Anterior cingulate cortex (tissue), 58 donors: ENCODE results near the gene NPR1.

Experiments
- DNase-seq, 58 donors: peaks; one replicate each; lab custom pipeline; 2025; lab: John Stamatoyannopoulos, UW

The NPR1 gene

DNA sequence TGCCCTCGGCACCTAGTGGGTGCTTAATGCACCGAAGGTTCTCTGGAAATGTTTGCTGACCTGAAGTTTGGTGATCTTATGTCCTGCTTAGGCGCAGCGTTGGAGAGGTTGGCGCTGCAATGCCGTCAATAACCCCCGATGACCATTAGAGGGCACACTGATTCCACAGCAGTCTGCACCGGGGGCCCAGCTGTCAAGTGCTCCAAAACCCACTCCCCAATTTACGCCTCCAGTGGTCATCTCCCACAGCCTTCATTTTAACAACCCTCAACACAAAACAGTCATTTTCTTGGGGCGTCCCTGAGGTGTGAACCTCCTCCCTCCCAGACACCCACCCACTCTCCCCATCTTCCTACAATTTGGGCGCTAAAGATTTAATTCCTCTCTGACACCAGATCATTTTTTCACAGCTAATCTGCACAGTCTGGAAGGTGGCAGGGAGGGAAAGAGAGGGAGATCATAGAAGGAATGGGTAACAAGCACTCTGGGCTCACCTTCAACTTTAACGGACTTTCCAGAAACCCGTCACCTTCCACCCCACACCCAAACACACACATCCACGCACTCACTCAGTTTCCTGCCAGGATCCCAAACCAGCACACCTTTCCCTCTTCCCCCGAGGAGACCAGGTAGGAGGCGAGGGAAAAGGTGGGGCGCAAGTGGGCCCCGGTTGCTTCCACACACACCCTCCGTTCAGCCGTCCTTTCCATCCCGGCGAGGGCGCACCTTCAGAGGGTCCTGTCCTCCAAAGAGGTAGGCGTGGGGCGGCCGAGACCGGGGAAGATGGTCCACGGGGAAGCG, 570 bp upstream of the NPR1 start:
- peak in 26 of 58 donors; percentile 1 to 40 (median 9) for DNase-seq

- no peak for DNase-seq
Measured at GRCh38 chr1:153679337-153680119, 1.0 kb downstream of the NPR1 start.

- no peak for DNase-seq
Measured at GRCh38 chr1:153680120-153680403, 1.6 kb downstream of the NPR1 start.

- DNase-seq: no peak
Measured at GRCh38 chr1:153682730-153683129, 4.2 kb downstream of the NPR1 start.

GRCh38 chr1:153683854-153684253, 5.4 kb downstream of the NPR1 start:
- DNase-seq: no peak

DNA sequence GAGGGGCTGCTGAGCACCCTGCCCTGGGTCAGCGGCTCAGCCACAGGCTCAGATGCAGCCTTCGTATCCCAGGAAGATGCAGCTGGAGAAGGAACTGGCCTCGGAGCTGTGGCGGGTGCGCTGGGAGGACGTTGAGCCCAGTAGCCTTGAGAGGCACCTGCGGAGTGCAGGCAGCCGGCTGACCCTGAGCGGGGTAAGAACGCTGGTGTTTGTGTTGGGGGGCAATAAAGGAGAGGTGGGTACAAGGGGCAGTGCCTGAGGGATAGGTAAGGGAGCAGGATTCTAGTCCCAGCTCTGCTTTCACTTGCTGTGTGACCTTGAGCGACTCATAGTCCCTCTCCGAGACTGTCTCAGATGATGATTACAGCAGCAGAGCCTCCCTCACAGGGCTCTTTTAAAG, 6.4 kb downstream of the NPR1 start:
- no peak for DNase-seq

GRCh38 chr1:153685544-153686340, 7.3 kb downstream of the NPR1 start:
- no peak for DNase-seq

GRCh38 chr1:153687346-153688125, 9.0 kb downstream of the NPR1 start:
- no peak for DNase-seq

DNA sequence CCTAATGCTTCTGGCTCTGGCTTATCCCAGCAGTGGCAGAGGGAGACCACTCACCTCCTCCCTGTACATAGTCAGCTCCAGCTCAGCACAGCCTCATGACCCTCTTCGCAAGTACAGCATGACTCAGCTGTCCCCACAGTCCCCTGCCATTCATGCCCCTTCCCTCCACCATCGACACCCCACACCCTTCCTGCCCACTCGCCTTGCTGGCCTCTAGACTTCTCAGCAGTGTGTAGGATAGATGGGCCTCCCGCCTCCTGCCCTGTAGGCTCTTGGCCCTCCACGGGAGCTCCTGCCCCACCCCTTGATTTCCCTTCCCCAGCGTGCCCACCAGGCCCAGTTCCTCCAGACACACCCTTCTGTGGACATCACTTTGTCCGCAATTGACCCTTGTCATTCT, 9.8 kb downstream of the NPR1 start:
- no peak for DNase-seq

DNA sequence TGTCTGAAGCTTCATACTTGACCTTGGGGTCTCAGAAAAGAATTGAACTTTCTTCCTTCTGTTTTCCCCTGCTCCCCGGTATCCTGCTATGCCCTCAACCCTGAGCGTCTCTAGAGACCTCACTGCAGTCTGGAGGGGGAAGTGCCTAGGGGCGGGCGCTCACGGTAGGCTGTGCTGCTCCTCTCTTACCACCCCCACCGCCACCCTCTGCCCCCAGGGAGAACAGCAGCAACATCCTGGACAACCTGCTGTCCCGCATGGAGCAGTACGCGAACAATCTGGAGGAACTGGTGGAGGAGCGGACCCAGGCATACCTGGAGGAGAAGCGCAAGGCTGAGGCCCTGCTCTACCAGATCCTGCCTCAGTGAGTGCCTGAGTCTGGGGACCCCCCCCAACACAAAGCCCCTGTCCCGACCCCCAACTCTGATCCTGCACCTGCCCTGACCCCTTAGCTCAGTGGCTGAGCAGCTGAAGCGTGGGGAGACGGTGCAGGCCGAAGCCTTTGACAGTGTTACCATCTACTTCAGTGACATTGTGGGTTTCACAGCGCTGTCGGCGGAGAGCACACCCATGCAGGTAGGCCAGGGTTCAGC, 10.3 kb downstream of the NPR1 start:
- DNase-seq: no peak

DNA sequence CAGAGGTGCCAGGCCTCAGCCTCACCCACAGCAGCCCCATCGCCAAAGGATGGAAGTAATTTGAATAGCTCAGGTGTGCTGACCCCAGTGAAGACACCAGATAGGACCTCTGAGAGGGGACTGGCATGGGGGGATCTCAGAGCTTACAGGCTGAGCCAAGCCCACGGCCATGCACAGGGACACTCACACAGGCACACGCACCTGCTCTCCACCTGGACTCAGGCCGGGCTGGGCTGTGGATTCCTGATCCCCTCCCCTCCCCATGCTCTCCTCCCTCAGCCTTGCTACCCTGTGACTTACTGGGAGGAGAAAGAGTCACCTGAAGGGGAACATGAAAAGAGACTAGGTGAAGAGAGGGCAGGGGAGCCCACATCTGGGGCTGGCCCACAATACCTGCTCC, 15.0 kb downstream of the NPR1 start:
- no peak for DNase-seq

- no peak for DNase-seq
Measured at GRCh38 chr1:153696741-153697140, 18.3 kb downstream of the NPR1 start.

- DNase-seq: no peak
Measured at GRCh38 chr1:153697191-153698019, 18.9 kb downstream of the NPR1 start.

GRCh38 chr1:153698020-153698922, 19.8 kb downstream of the NPR1 start:
- peak in 3 of 58 donors; percentile 11 to 29 (median 21) for DNase-seq

DNA sequence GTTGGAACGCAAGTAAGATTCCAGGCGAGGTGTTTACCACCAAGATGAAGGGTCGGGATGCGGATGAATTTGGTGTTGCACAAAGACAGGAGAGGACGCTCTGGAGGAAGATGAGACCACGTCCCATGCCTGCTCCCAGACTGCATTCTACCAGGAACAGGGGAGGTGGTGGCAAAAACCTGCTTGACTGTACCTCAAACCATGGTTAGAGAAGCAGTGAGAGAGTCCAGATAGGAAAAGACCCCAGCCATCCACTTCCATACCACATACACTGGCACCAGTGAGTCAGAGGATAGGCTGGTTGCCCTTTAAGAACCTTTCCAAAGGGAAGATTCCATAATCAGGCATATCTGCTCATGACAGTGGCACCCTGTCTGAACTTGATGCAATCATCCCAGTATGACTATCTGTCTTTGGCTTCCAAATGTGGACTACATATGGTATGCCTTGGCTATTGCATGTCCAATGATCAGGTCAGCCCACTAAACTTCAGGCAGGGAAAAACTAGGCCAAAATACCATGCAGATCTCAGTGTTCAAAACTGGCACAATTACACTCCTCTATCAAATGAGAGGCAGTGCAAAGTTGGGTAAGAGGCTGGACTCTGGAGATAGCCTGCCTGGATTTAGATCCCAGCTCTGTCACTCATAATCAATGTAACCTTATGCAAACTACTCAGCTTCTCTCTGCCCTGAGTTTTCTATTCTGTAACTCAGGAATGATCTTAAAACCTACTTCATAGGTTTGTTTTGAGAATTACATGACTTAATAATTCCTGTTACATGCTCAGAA, 20.6 kb downstream of the NPR1 start:
- no peak for DNase-seq

GRCh38 chr1:153699768-153700167, 21.3 kb downstream of the NPR1 start:
- DNase-seq: no peak

DNA sequence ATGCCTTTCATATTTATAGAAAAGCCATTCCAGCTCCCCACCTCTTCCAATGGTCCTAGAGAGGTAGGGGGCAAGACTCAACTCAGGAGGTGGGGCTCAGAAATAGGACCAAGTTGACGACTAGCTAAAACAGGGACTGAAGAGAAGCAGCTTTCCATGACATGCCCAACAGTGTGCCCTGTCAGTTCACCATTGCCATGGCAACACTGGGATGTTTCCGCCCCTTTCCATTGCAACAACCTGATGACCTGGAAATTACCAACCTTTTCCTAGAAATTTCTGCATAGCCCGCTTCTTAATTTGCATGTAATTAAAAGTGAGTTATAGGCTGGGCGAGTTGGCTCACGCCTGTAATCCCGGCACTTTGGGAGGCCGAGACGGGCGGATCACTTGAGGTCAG, 27.0 kb downstream of the NPR1 start:
- no peak for DNase-seq
